ENCODE data around the gene MINDY4B. TPM values are rescaled to one million over a fixed set of nuclear protein-coding genes. Genes with fewer than 3 reads are reported as not detected.

The MINDY4B gene
- total RNA-seq, 6 experiments from 2014 or later: not detected

DNA sequence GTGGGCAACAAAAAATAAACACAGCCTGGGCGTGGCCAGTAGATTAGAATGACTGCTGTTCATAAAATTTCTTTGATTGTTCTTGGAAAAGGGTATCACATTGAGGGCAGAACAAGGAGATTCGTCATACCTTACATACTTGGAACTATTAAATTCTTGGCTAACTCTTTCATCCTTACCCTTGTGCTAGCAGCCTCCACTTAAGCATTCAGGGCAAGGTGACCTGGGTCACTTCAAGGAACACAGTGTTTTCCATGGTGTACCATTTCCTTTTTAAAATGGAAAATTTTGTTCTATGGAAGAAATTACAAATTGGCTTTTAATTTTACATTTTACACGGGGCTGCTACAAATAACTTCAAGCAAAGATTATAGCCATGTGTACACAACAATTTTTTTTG, 60.8 kb downstream of the MINDY4B start:
- 48% methylated on average over 3 of the region's 3 CpGs for WGBS (ENCODE audit: insufficient coverage, low coverage, low lambda C conversion rate, missing lambda C conversion rate)
- Histone ChIP-seq H3K9me3 (no peaks in the 10 kb centered on the region), H3K27ac (no peak overlapping the region), H3K36me3 (no peaks in the 10 kb centered on the region), H3K27me3 (no peaks in the 10 kb centered on the region), H3K4me1 (no peaks in the 10 kb centered on the region), H3K4me3 (no peak overlapping the region)
- intact Hi-C loops (cut with DNase I): no loop called here
- TF ChIP-seq POLR2A (IDR thresholded peaks at IDR 0.05): no peak
- TF ChIP-seq, protein P1, sequence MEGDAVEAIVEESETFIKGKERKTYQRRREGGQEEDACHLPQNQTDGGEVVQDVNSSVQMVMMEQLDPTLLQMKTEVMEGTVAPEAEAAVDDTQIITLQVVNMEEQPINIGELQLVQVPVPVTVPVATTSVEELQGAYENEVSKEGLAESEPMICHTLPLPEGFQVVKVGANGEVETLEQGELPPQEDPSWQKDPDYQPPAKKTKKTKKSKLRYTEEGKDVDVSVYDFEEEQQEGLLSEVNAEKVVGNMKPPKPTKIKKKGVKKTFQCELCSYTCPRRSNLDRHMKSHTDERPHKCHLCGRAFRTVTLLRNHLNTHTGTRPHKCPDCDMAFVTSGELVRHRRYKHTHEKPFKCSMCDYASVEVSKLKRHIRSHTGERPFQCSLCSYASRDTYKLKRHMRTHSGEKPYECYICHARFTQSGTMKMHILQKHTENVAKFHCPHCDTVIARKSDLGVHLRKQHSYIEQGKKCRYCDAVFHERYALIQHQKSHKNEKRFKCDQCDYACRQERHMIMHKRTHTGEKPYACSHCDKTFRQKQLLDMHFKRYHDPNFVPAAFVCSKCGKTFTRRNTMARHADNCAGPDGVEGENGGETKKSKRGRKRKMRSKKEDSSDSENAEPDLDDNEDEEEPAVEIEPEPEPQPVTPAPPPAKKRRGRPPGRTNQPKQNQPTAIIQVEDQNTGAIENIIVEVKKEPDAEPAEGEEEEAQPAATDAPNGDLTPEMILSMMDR (IDR thresholded peaks at IDR 0.05): no peak
- DNase-seq: no peak
- ATAC-seq: no peak

DNA sequence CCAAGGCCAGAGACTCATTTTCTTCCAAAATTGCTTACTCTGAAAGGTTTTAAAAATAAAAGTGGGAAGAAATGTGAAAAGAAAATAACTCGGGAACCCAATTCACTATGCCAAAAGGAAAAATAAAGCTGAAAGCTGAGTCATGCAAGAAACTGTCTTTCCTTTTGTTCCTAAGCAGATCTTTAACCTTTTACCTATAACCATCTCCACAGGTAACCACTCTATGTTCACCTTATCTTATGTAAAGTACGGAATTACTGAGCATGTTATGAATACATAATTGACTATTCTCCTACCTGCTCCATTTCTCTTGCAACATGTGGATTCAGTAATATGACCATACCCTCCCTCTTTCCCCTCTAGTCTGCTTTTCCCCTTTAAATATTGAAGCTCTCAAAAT, 62.0 kb downstream of the MINDY4B start:
- Histone ChIP-seq H3K4me3 (no peak overlapping the region), H3K27ac (no peak overlapping the region), H3K9me3 (no peaks in the 10 kb centered on the region), H3K36me3 (no peaks in the 10 kb centered on the region), H3K27me3 (no peaks in the 10 kb centered on the region), H3K4me1 (no peaks in the 10 kb centered on the region)
- ATAC-seq (no peak), DNase-seq (no peak)
- TF ChIP-seq, protein P1 (IDR thresholded peaks at IDR 0.05): no peak
- no peak for TF ChIP-seq POLR2A (IDR thresholded peaks at IDR 0.05)
- WGBS (ENCODE audit: insufficient coverage, low coverage, low lambda C conversion rate, missing lambda C conversion rate): 66% methylated on average over 2 of the region's 2 CpGs
- intact Hi-C loops (cut with DNase I): no loop called here

DNA sequence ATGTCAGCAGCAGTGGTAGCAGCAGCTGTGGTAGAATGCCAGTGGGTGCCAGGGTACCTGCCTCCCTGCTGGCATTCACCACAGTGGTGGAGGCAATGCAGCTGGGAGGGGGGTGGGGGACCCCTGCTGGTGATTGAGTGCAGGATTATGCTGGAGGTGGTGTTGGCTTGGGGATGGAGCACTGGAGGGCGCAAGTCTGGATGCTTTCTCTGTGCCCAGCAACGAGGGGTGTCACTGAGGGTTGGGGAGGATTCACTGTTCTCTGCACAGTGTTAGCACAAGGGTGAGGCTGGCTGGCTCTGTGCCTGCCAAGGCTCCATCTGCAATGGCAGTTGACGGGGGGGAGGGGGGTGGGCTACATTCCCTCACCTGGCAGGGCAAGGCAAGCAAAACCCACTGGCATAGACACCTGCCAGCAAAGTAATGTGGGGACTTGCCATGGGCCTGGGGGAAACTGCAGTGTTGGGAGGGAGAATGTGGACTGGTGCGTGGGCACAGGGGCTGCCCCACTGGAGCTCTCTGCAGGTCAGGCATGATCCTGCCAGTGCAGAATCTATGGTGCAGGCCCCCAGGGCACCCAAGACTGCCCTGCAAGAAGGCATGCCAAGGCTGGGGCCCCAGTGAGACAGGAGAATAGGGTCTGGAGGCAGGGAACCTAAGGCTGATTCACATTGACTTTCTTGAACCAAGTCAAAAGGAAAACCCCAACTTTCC, 64.3 kb downstream of the MINDY4B start:
- intact Hi-C loops (cut with DNase I): no loop called here
- Histone ChIP-seq H3K9me3 (no peaks in the 10 kb centered on the region), H3K27ac (no peak overlapping the region), H3K27me3 (no peaks in the 10 kb centered on the region), H3K36me3 (no peaks in the 10 kb centered on the region), H3K4me1 (no peaks in the 10 kb centered on the region), H3K4me3 (no peak overlapping the region)
- DNase-seq (no peak), ATAC-seq (no peak)
- TF ChIP-seq, protein P1 (IDR thresholded peaks at IDR 0.05): no peak
- no peak for TF ChIP-seq POLR2A (IDR thresholded peaks at IDR 0.05)
- 100% methylated on average over 1 of the region's 4 CpGs for WGBS (ENCODE audit: insufficient coverage, low coverage, low lambda C conversion rate, missing lambda C conversion rate)

DNA sequence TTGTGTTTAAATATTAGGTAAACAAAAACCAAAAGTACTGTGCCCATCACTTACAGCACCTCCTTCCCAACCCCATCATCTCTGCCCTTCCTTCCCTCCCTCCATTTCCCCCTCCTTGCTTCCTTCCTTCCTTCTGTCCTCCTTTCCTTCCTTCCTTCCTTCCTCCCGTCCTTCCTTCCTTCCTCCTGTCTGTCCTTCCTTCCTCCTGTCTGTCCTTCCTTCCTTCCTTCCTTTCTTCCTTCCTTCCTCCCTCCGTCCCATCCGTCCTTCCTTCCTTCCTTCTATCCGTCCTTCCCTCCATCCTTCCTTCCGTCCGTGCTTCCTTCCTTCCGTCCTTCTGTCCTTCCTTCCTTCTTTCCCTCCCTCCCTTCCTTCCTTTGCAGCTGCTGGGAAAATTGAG, 74.5 kb downstream of the MINDY4B start:
- intact Hi-C loops (cut with DNase I): no loop called here
- no peak for DNase-seq
- H3K36me3 ChIP-seq: no peaks in the 10 kb centered on the region
- no peak for ATAC-seq
- H3K9me3 ChIP-seq: no peaks in the 10 kb centered on the region
- 67% methylated on average over 7 of the region's 7 CpGs for WGBS (ENCODE audit: insufficient coverage, low coverage, low lambda C conversion rate, missing lambda C conversion rate)
- no peaks in the 10 kb centered on the region for H3K27me3 ChIP-seq
- TF ChIP-seq, protein P1 (IDR thresholded peaks at IDR 0.05): no peak
- TF ChIP-seq POLR2A (IDR thresholded peaks at IDR 0.05): no peak
- no peak overlapping the region for H3K27ac ChIP-seq
- no peaks in the 10 kb centered on the region for H3K4me1 ChIP-seq
- no peak overlapping the region for H3K4me3 ChIP-seq
